ENCODE results near the gene CFDP1. TPM values are rescaled to one million over a fixed set of nuclear protein-coding genes. Genes with fewer than 3 reads are reported as not detected.
"Not testable (repeated sequence)": the region's sequence is repeated elsewhere in the genome, so short reads cannot be mapped to it uniquely, and the experiment has no call there.

The CFDP1 gene
- total RNA-seq, 1 experiment from 2014 or later: 97.6 TPM

- H3K27ac ChIP-seq (ENCODE audit: low read depth, low read length, poor library complexity, severe bottlenecking): no peak overlapping the region
- CTCF ChIA-PET: no interaction called here
- H3K9me3 ChIP-seq (ENCODE audit: low read depth, low read length, poor library complexity, severe bottlenecking): no peaks in the 10 kb centered on the region
- no peak for DNase-seq (ENCODE audit: low spot score)
- peaks cover 4% of the 10 kb centered on the region for H3K4me1 ChIP-seq (ENCODE audit: insufficient read depth, low read length, poor library complexity, severe bottlenecking)
- POLR2A ChIA-PET (ENCODE audit: low non-redundant PET): no interaction called here
- H3K4me3 ChIP-seq (ENCODE audit: low read depth, low read length, poor library complexity, severe bottlenecking): no peak overlapping the region
- TF ChIP-seq CTCF (conservative IDR thresholded peaks at IDR 0.05; ENCODE audit: low read depth, low read length) (no peak), EZH2 (IDR thresholded peaks at IDR 0.05; ENCODE audit: borderline replicate concordance, low read depth, low read length, poor library complexity, severe bottlenecking) (no peak)
- BruUV-seq (replicated peaks): no TSS peak
- no peaks in the 10 kb centered on the region for H3K27me3 ChIP-seq (replicated peaks; ENCODE audit: insufficient read depth, low read depth, low read length, poor library complexity)
- H3K36me3 ChIP-seq (ENCODE audit: insufficient read depth, low read length, poor library complexity, severe bottlenecking): no peaks in the 10 kb centered on the region
- intact Hi-C loops (cut with micrococcal nuclease; ENCODE audit: unreplicated experiment): no loop called here
These were observed 24.2 kb upstream of the CFDP1 start for GRCh38 chr16:75457485-75458021.

- Histone ChIP-seq H3K4me3 (ENCODE audit: low read depth, low read length, poor library complexity, severe bottlenecking) (no peak overlapping the region), H3K9me3 (ENCODE audit: low read depth, low read length, poor library complexity, severe bottlenecking) (no peaks in the 10 kb centered on the region), H3K36me3 (ENCODE audit: insufficient read depth, low read length, poor library complexity, severe bottlenecking) (no peaks in the 10 kb centered on the region), H3K4me1 (ENCODE audit: insufficient read depth, low read length, poor library complexity, severe bottlenecking) (peaks cover 4% of the 10 kb centered on the region), H3K27me3 (replicated peaks; ENCODE audit: insufficient read depth, low read depth, low read length, poor library complexity) (no peaks in the 10 kb centered on the region), H3K27ac (ENCODE audit: low read depth, low read length, poor library complexity, severe bottlenecking) (no peak overlapping the region)
- POLR2A ChIA-PET (ENCODE audit: low non-redundant PET): no interaction called here
- BruUV-seq (replicated peaks): no TSS peak
- no peak for DNase-seq (ENCODE audit: low spot score)
- intact Hi-C loops (cut with micrococcal nuclease; ENCODE audit: unreplicated experiment): no loop called here
- no peak for TF ChIP-seq CTCF (conservative IDR thresholded peaks at IDR 0.05; ENCODE audit: low read depth, low read length)
- no peak for TF ChIP-seq EZH2 (IDR thresholded peaks at IDR 0.05; ENCODE audit: borderline replicate concordance, low read depth, low read length, poor library complexity, severe bottlenecking)
- CTCF ChIA-PET: no interaction called here
These were observed 23.7 kb upstream of the CFDP1 start for GRCh38 chr16:75456971-75457370.

GRCh38 chr16:75456486-75456885 is 23.2 kb upstream of the CFDP1 start:
- H3K27ac ChIP-seq (ENCODE audit: low read depth, low read length, poor library complexity, severe bottlenecking); POLR2A ChIA-PET (ENCODE audit: low non-redundant PET): not testable (repeated sequence)

GRCh38 chr16:75455677-75456076 is 22.4 kb upstream of the CFDP1 start:
- DNase-seq (ENCODE audit: low spot score): no peak
- Histone ChIP-seq H3K4me3 (ENCODE audit: low read depth, low read length, poor library complexity, severe bottlenecking) (no peak overlapping the region), H3K36me3 (ENCODE audit: insufficient read depth, low read length, poor library complexity, severe bottlenecking) (peaks cover 8% of the 10 kb centered on the region), H3K9me3 (ENCODE audit: low read depth, low read length, poor library complexity, severe bottlenecking) (no peaks in the 10 kb centered on the region), H3K27me3 (replicated peaks; ENCODE audit: insufficient read depth, low read depth, low read length, poor library complexity) (no peaks in the 10 kb centered on the region), H3K27ac (ENCODE audit: low read depth, low read length, poor library complexity, severe bottlenecking) (no peak overlapping the region), H3K4me1 (ENCODE audit: insufficient read depth, low read length, poor library complexity, severe bottlenecking) (peaks cover 4% of the 10 kb centered on the region)
- intact Hi-C loops (cut with micrococcal nuclease; ENCODE audit: unreplicated experiment): no loop called here
- CTCF ChIA-PET: no interaction called here
- TF ChIP-seq EZH2 (IDR thresholded peaks at IDR 0.05; ENCODE audit: borderline replicate concordance, low read depth, low read length, poor library complexity, severe bottlenecking) (no peak), CTCF (conservative IDR thresholded peaks at IDR 0.05; ENCODE audit: low read depth, low read length) (no peak)
- POLR2A ChIA-PET (ENCODE audit: low non-redundant PET): no interaction called here
- no TSS peak for BruUV-seq (replicated peaks)

More at GRCh38 chr16:75456486-75456885, 23.2 kb upstream of the CFDP1 start:
- intact Hi-C loops (cut with micrococcal nuclease; ENCODE audit: unreplicated experiment); DNase-seq (ENCODE audit: low spot score); H3K4me1 ChIP-seq (ENCODE audit: insufficient read depth, low read length, poor library complexity, severe bottlenecking); H3K4me3 ChIP-seq (ENCODE audit: low read depth, low read length, poor library complexity, severe bottlenecking); H3K36me3 ChIP-seq (ENCODE audit: insufficient read depth, low read length, poor library complexity, severe bottlenecking); H3K9me3 ChIP-seq (ENCODE audit: low read depth, low read length, poor library complexity, severe bottlenecking); BruUV-seq (replicated peaks); CTCF ChIA-PET; H3K27me3 ChIP-seq (replicated peaks; ENCODE audit: insufficient read depth, low read depth, low read length, poor library complexity): not testable (repeated sequence)
